GM19023 (cell line): ENCODE measurements around the gene ENTPD6.
A peak's percentile ranks its signal among the peaks of the same experiment; 100 is the strongest.
"Not testable (repeated sequence)": the region's sequence is repeated elsewhere in the genome, so short reads cannot be mapped to it uniquely, and the experiment has no call there.

Experiments used
- ATAC-seq: cut with Tn5 transposase; IDR thresholded peaks from one replicate; pipeline ENCODE4 v1.9.1; 2021; ENCODE audit warnings: mild to moderate bottlenecking, moderate library complexity; ENCODE audit not compliant: unreplicated experiment

Gene ENTPD6

GRCh38 chr20:25195014-25195961 lies at the start of gene ENTPD6:
ENTPD6 (plus strand) TSS chr20:25195712; CDS start chr20:25206537, 10,825 bp downstream.
- ATAC-seq: peak; percentile 81

- ATAC-seq: no peak
Measured at GRCh38 chr20:25146976-25147375, 48.5 kb upstream of the ENTPD6 start.

GRCh38 chr20:25147716-25148115 lies 47.8 kb upstream of the ENTPD6 start:
- ATAC-seq: no peak

GRCh38 chr20:25148181-25148981 lies 47.1 kb upstream of the ENTPD6 start:
- ATAC-seq: no peak

- no peak for ATAC-seq
Measured at GRCh38 chr20:25148982-25149846, 46.3 kb upstream of the ENTPD6 start.

- no peak for ATAC-seq
Measured at GRCh38 chr20:25150016-25150415, 45.5 kb upstream of the ENTPD6 start.

- no peak for ATAC-seq
Measured at GRCh38 chr20:25158043-25158442, 37.5 kb upstream of the ENTPD6 start.

GRCh38 chr20:25160467-25160866 lies 35.0 kb upstream of the ENTPD6 start:
- no peak for ATAC-seq

GRCh38 chr20:25160897-25161296 lies 34.6 kb upstream of the ENTPD6 start:
- ATAC-seq: no peak

GRCh38 chr20:25165128-25165527 lies 30.4 kb upstream of the ENTPD6 start:
- ATAC-seq: no peak

- not testable (repeated sequence) for ATAC-seq
Measured at GRCh38 chr20:25166105-25166782, 29.3 kb upstream of the ENTPD6 start.

- no peak for ATAC-seq
Measured at GRCh38 chr20:25173321-25173720, 22.2 kb upstream of the ENTPD6 start.

GRCh38 chr20:25173886-25174308 lies 21.6 kb upstream of the ENTPD6 start:
- ATAC-seq: no peak

- no peak for ATAC-seq
Measured at GRCh38 chr20:25176184-25176583, 19.3 kb upstream of the ENTPD6 start.

GRCh38 chr20:25177890-25178321 lies 17.6 kb upstream of the ENTPD6 start:
- ATAC-seq: no peak

- no peak for ATAC-seq
Measured at GRCh38 chr20:25178563-25179438, 16.7 kb upstream of the ENTPD6 start.

GRCh38 chr20:25179439-25180089 lies 15.9 kb upstream of the ENTPD6 start:
- no peak for ATAC-seq

- ATAC-seq: not testable (repeated sequence)
Measured at GRCh38 chr20:25184391-25184790, 11.1 kb upstream of the ENTPD6 start.

- ATAC-seq: no peak
Measured at GRCh38 chr20:25187220-25187619, 8.3 kb upstream of the ENTPD6 start.
